Activated CD4-positive, alpha-beta T cell treated with anti-CD3 and anti-CD28 coated beads for 24 hours (primary cell): ENCODE results near the gene TOMM5.

Experiments
- DNase-seq, 2 donors: peaks; one replicate each; pipeline ENCODE4 v3.0.0-alpha.2; 2020; ENCODE audit warnings: low read depth in 2 of 2

Gene TOMM5

DNA sequence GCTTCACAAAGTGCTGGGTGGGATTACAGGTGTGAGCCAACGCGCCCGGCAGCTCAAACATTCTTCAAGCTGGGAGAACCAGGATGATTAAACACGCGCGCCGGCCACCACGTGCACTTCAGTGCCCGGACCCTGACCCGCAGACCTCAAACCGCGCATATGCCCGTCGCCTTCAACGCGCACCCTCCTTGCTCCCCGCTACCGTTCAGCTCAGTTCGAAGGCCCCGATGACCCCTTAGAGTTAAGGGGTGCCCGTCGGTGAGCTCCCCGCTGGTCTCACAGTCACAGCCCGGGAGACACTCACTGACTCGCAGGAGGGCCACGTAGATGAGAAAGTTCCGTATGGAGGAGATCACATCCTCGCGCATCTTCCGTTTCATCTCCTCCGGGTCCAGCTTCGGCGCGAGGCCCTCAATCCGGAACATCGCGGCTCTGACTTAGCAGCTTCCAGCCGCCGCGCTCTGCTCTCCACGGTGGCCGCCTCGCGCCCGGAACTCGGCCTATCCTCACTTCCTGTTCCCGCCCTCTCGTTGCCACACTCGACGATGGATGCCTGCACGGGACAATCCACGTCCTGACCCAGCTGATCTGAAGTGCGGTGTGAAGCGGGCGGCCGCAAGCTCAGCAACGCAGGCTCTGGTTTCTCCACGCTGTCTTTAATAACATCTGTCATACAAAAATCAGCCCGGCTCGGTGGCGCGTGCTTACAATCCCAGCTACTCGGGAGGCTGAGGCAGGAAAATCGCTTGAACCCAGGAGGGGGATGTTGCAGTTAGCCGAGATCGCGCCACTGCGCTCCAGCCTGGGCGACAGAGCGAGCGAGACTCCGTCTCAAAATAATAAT, at the start of gene TOMM5:
Gene TOMM5, minus strand, starts transcription at position 490 of the 844 bp plus-strand sequence. Its CDS starts 65 bp downstream, at position 425.
- DNase-seq, result peak; percentile 82 to 83

DNA sequence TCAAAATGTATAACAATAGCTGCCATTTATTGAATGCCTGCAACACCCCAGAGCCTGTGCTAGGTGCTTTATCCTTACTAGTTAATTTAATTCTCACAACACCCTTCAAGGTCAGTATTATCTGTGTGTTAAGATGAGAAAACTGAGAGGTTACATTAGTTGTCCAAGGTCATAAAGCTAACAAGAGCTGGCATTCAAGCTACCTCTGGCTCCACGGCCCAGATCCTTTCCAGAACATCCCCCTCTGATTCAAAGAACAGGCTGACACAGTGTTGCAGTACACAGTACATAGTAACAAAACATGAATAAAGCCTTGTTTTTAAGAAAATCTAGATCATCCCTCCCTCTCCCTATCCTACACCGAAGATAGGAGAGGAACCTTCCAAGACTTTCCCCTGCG, 48.9 kb upstream of the TOMM5 start:
- no peak for DNase-seq

DNA sequence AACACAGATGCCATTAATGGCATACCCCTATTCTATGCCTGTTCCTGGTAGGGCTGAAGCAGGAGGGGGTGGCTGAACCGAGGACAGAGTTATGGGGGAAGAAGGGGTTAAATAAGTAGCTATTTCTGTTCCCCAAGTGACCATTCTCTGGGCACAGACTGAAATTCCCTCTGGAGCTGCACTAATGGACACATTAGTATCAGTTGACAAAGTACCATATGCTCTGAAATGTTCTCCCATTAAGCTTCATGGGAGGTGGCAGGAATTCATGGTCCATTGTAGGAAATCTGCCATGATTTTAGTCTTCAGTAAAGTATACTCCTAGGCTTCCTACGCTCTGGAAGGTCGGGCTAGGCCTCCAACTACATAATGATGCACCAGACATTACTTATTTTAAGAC, 47.8 kb upstream of the TOMM5 start:
- no peak for DNase-seq

DNA sequence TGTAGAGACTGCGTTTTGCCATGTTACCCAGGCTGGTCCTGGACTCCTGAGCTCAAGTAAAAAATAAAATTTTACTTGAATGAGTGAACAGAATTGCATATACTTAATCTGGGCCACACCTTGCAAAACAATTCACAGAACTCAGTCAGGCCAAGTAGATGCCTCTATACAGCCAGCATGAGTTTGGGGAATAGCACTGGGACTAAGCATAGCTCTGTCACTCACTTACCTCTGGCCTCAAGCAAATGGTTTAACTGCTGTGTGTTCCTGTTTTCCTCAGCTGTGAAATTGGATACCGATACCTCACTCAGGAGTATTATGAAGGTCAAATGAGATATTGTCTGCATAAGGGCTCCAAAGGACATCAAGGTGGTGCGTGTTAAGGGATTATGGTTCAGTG, 47.4 kb upstream of the TOMM5 start:
- no peak for DNase-seq

DNA sequence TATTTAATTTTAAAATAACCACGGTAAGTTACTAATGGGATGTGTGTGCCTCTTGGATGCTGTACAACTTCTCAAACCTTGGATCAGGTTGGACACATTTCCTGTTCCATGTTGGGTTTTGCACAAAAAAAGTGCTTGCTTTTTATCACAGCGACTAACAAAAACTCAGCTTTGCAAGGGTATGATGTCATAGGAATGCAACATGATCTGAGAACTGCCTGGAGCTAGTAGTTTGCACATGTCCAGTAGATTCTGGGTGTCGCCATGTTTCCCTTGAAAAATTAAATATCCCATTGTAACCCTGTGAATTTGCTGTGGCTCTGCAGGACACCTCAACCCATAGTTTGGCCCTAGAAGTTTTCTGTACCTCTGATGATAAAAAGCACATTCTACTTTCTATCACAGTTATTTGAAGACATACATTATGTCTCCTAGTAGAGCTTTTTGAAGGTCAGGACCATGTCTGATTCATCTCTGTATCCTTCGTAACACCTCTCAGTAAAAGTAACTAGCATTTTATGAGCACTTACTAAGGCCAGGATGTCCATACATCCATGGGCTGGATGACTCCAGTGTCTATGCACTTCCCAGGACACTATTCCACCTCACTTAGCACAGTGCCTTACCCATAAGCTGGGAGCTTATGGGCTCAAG, 46.8 kb upstream of the TOMM5 start:
- DNase-seq, result no peak

DNA sequence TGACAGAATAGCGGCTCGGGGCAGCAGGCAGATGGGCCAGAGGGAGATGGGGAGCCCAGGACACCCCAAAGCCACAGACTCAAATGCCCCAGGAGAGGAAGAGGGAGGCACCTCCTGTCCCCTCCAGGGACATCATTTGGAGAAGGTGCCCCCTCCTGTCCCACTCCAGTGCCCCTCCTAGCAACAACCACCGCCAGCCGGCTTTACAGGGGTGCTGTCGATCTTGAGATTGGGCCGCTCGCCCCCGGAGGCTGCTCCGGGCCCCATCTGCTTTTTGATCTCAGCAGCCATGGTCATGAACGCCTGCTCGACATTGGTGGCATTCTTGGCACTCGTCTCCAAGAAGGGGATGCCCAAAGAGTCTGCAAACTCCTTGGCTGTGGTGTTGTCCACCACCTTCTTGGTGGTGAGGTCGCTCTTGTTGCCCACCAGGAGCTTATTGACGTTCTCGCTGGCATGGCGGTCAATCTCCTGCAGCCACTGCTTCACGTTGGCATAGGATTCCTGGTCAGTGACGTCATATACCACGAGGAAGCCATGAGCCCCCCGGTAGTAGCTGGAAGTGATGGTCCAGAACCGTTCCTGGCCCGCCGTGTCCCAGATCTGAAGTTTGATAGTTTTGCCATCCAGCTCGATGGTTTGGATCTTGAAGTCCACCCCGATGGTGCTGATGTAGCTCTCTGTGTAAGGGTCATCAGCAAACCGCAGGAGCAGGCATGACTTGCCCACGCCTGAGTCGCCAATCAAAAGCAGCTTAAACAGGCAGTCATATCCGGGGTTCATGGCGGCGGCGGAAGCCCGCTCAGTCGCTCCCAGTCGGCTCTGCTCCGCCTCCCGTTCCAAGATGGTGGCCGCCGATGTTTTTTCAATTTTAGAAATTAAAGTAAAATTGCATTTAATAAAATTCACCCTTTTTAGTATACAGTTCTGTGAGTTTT, 44.4 kb upstream of the TOMM5 start:
- DNase-seq, result no peak

DNA sequence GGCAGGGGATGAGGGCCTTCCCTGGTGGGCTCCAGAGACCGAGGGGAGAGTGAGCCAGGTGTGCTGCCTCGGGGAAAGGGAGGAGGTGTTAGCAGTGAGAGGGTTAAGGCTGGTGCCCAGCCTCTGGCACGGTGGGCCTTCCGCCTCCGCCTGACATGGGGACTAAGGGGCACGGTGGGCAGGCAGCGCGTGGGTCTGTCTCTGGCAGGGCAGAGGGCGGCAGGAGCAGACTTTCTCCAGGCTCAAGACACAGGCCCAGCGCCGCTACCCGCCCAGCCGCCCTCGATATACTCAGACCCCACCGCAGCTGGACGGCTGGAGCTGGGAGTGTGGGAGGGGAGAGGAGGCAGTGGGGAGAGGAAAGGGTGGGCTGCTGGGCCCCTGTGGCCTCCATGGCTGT, 43.4 kb upstream of the TOMM5 start:
- no peak for DNase-seq

DNA sequence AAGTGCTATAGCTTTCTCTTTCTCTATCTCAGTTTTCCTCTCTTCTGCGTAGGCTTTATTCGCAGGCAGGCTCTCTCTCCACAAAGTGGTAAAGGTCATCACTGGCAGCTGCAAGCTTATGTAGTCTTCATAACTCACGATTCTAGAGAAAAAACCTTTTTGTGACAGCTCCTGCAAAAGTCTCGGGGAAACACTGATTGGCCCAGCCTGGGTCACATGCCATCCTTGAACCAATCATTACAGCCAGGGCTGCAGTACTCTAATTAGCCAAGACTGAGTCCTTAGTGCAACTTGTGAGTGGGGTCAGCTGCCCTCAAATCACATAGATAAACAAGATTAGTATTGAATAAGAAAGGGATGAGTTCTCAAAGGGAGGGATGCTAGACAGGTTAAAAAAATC, 40.1 kb upstream of the TOMM5 start:
- no peak for DNase-seq

DNA sequence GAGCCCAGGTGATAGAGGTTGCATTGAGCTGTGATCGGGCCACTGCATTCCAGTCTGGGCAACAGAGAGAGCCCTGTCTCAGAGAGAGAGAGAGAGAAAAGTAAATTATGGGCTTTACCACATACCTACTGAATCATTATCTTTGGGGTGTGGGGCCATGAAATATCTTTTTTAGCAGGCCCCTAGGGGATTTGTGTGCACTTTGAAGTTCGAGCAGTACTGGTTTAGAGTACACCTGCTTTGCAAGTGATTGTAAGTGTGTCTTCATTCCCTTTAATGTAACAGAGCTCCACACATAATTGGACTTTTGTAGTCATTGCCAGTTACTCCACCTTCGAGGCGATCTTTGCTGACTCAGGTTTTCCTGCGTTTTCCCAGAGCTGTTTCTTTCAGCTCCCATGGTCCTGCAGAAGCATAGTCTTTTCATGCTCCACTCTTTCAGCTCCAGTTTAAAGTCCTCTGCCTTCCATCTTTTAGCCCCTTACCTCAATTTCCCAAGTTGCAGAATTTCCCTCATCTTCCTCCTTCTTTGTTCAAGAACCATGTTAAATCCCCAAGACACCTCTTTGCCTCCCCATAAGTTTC, 34.4 kb upstream of the TOMM5 start:
- DNase-seq, result no peak

DNA sequence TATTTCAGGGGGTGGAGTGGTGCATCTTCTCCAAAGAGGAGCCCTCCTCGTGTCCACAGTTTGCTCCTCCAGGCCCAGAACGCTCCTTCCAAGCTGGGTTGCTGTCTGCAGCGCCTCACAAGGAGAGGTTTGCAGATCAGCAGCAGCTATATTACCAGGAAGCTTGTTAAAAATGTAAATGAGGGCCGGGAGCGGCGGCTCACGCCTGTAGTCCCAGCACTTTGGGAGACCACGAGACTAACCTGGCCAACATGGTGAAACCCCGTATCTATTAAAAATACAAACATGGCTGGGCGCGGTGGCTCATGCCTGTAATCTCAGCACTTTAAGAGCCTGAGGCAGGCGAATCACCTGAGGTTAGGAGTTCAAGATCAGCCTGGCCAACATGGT, 33.4 kb upstream of the TOMM5 start:
- DNase-seq, result no peak

DNA sequence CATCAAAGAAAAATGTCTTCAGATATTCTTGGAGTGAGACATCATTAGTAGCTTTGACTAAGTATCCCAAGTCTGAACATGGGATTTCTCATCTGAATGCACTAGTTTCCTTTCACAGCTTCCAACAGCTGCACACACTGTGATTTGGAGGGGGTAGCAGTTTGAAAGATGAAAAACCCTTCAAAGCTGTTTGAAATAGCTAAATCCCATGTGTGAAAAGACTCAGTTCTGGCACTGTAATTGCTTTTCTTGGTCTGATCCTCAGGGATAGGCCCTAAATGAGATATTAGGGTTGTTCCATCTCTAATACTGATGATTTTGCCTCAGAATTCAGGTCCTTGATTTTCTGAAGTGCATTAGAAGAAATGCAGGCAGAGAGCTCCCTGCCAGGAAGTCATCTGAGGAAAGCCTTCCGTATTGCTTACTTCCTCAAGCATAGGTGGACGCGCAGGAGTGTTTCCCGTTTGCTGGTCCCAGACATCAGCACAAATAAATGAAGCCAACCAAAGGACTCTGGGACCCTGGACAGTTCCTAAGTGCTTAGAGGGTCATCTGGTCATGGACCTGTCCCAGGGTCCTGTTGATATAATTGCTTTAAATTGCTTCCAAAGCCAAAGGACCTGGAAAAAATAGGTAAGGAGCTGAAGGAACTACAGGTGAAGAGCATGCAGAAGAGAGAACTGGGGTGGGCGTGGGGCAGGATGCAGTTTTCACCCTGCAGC, 32.8 kb upstream of the TOMM5 start:
- no peak for DNase-seq

DNA sequence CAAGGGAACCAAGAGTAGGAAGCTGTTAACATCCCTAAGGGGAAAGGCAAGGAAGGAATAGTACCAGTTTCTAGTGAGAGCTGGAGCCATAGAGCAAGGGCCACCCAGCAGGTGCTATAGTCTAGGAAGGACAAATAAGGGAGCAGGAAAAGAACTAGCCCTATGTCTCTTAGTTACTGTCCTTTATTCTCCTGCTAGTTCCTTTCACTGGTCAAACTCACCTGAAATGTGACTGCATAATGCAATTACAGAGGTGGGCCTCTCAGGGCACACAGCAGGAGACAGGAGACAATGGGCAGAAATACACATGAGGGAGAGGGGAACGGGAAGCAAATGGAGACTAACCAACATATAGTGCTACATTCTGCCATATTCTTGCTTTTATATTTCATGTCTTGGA, 31.7 kb upstream of the TOMM5 start:
- no peak for DNase-seq

DNA sequence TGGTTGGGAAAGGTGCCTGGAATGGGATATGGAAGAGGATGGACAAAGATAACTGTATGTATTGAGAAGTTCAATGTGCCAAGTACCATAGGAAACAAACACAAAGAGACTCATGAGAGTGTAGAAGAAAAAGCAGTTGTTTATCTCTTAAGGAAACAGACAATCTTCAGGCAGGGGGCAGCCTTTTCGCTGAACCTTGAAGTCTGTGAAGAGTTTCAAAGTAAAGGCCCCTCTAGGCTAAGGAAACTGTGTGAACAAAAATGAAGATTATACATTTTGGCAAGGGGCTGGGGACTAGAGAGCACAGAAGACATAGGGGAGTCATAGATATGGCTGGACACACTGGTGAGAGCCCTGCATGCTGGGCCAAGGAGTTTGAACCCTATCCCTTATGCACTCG, 30.9 kb upstream of the TOMM5 start:
- DNase-seq, result no peak

DNA sequence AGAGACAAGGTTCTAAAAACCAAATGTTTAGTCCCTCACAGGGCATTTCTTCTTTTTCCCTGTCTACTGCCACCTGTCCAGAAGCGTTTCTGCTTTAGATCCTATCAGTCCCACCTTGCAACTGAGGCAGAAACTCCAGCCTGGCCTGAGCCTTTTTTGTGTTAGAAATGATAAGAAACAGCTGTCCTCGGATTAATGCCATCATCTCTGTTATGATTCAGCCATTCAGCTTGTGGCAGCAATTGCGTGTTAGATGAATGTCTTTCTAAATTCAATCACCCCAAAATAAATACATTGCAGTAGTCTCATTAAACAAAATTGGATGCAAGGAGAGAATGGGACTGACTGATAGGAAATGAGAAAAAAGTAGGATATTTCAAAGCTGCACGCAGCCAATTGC, 30.1 kb upstream of the TOMM5 start:
- no peak for DNase-seq

DNA sequence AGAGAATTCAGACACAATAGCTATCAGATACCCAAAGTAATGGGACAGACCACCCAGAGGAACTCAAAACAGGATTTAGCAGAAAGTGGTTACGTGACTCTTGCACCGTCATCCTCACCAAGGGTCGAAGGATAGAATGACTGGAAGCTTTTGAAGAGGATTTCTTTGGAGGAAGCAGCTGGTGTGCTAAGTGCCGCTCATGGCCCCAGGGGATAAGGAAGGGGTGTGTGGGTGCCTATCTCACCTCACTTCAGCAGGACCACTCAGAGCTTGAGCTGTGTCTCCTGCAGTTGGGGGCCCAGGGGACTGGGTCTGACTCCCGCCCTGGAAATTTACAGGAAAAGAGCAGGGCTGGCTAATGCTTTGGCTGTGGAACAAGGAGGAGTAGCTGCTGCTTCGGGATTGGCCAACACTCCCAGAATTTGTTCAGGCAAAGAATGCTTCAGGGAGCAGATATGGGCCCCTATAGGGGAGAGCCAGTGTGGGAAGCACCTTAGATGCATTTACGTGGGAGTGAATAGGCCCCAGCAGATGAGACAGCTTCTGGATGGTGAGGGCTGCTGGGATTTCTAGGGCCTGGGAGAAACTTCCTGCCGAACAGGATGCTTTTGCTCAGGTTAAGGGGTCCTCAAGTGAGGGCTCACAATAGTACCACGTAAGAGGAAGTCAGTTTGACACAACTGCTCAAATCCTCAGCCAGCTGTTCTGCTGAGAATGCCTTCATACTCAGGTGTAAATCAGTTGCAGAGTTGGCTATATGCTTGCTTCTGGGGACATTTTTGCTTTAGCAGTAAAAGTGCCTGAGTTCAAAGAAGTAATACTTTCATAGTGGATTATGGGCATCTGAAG, 29.1 kb upstream of the TOMM5 start:
- DNase-seq, result no peak

DNA sequence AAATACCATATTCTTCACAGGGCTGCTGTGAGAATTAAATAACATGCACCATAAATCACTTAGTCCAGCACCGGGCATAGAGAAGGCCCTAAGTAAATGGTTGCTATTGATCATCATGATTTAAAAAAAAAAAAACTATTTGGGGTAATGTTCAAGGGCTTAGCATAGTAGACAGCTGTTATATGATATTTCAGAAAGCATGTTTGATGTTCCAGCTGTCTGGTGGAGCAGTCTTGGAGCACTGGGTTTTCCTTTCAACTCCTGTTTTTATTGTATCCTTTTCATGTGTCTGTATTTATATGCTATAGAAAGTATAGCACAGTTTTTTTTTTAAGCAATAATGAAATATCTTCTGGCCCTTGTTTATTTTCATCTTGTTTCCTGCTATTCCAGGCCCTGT, 28.0 kb upstream of the TOMM5 start:
- DNase-seq, result no peak

DNA sequence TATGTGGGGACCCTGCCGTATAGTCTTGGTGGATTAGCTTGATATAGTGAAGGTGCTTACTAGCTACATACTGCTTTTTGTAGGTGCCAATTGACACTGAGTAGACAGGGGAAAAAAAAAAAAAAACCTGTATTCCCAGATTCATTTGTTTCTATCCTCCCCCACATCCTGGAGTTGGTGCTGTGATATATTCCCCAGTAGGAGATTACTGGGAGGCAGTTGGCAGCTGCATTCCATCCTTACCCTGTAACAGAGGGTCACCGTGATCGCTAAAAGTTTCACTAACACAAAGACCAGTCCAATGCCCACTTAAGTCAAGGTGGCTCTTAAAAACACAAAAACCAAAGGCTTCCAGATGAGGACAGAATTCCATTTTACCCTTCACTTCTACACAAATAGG, 27.4 kb upstream of the TOMM5 start:
- DNase-seq, result no peak

DNA sequence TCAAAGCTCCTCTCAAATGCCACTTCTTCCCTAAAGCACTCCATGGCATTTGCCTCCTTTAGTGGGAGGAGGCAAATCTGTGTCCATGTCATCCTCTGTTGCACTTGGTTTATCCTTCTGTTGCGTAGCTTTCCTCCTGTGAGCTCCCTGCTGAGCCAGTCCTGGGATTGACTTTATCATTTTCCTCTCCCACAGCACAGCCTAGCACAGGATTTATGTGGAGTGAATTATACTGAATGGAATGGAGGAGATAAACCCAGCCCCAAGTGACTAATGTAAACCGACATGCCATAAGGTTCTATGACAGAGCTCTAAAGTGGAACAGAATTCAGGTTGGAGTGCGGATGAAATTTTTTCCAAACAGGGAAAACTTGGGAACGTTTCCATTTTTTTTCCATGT, 26.4 kb upstream of the TOMM5 start:
- no peak for DNase-seq

DNA sequence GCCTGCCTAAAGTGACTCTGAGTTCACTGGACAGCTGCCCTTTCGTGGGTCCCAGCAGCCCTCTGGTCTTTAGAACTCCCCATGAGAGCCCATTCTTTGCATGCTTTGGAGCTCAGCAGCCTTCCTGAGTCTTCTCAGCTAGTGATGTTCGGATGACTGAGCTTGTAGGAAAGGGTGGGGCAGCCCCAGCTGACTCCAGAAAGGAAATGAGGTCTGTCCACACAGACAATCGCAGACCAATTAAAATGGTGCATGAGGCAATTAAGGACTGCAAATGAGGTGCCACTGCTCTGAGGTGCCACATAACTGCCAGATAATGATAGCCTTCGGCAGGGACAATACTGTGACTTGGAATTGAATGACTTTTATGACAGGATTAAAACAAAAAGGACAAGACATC, 25.4 kb upstream of the TOMM5 start:
- no peak for DNase-seq

DNA sequence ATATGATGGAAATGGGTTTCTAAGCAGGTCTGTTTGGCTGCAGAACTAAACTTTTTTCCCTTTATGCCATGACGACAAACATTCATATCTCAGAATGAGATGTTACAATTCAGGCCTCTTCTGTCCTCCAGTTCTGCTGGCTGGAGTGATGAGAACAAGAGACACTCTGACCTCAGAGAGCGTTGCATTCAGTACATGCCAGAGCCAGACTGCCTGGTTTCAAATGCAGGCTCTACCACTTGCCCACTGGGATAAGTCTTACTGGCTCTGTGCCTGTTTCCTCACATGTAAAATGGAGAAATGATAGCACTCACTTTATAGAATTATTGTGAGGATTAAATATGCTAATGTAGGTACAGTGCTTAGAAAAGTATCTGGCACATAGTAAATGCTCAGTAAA, 24.8 kb upstream of the TOMM5 start:
- no peak for DNase-seq
